ENCODE results near the gene RAB8B. TPM values are rescaled to one million over a fixed set of nuclear protein-coding genes. Genes with fewer than 3 reads are reported as not detected.

RAB8B gene
- total and polyA plus RNA-seq, 12 donors, result 5.2 to 54.4 (median 35.5) TPM

GRCh38 chr15:63256433-63257274, 67.2 kb downstream of the RAB8B start:
- Histone ChIP-seq H3K27me3 (no peaks in the 10 kb centered on the region), H3K36me3 (replicated peaks in 1 of 2) (peaks cover 0 to 13% of the 10 kb centered on the region in 2 donors), H3K9me3 (replicated peaks in 1 of 3) (no peaks in the 10 kb centered on the region), H3K4me3 (no peak overlapping the region), H3K27ac (no peak overlapping the region), H3K4me1 (replicated peaks in 1 of 2) (peaks cover 0 to 12% of the 10 kb centered on the region in 2 donors)
- no peak for DNase-seq
- TF ChIP-seq, protein P1, sequence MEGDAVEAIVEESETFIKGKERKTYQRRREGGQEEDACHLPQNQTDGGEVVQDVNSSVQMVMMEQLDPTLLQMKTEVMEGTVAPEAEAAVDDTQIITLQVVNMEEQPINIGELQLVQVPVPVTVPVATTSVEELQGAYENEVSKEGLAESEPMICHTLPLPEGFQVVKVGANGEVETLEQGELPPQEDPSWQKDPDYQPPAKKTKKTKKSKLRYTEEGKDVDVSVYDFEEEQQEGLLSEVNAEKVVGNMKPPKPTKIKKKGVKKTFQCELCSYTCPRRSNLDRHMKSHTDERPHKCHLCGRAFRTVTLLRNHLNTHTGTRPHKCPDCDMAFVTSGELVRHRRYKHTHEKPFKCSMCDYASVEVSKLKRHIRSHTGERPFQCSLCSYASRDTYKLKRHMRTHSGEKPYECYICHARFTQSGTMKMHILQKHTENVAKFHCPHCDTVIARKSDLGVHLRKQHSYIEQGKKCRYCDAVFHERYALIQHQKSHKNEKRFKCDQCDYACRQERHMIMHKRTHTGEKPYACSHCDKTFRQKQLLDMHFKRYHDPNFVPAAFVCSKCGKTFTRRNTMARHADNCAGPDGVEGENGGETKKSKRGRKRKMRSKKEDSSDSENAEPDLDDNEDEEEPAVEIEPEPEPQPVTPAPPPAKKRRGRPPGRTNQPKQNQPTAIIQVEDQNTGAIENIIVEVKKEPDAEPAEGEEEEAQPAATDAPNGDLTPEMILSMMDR (IDR thresholded peaks at IDR 0.05), result no peak
- no peak for TF ChIP-seq POLR2A (IDR thresholded peaks at IDR 0.05)
- intact Hi-C loops (cut with DNase I), result no loop called here
- 62 to 69% (median 64%) methylated on average over 5 of the region's 5 CpGs for WGBS, 4 donors

- intact Hi-C loops (cut with DNase I), result no loop called here
Measured at GRCh38 chr15:63258658-63259057, 69.3 kb downstream of the RAB8B start.

DNA sequence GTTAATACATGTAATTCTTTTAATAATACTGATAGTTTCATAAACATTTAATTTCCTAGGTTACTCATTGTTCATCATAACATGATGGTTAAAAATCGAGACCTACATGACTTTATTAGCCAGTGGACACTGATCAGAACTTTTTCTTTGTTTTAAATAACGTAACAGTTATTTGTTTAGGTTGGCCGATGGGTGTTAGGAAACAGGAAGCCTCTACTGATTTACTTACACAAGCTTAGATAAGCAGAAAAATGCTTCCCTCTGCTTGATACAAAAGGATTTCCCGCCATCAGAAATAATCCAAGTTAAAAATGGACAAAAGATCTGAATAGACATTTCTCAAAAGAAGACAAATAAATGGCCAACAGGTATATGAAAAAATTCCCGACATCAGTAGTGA, 71.4 kb downstream of the RAB8B start:
- Histone ChIP-seq H3K27ac (no peak overlapping the region), H3K36me3 (replicated peaks in 1 of 2) (peaks cover 0 to 36% of the 10 kb centered on the region in 2 donors), H3K4me3 (no peak overlapping the region), H3K27me3 (no peaks in the 10 kb centered on the region), H3K4me1 (replicated peaks in 1 of 2) (peaks cover 0 to 12% of the 10 kb centered on the region in 2 donors), H3K9me3 (replicated peaks in 1 of 3) (no peaks in the 10 kb centered on the region)
- intact Hi-C loops (cut with DNase I), result no loop called here
- WGBS, 4 donors, result 64 to 71% (median 68%) methylated on average over 5 of the region's 5 CpGs
- TF ChIP-seq, protein P1 (IDR thresholded peaks at IDR 0.05), result no peak
- no peak for TF ChIP-seq POLR2A (IDR thresholded peaks at IDR 0.05)
- no peak for DNase-seq

More at GRCh38 chr15:63258658-63259057, 69.3 kb downstream of the RAB8B start:
- H3K27me3 ChIP-seq, result no peaks in the 10 kb centered on the region
- H3K4me3 ChIP-seq, result no peak overlapping the region
- H3K27ac ChIP-seq, result no peak overlapping the region
- H3K36me3 ChIP-seq (replicated peaks in 1 of 2), result peaks cover 0 to 17% of the 10 kb centered on the region in 2 donors
- H3K9me3 ChIP-seq (replicated peaks in 1 of 3), result no peaks in the 10 kb centered on the region
- H3K4me1 ChIP-seq (replicated peaks in 1 of 2), result peaks cover 0 to 12% of the 10 kb centered on the region in 2 donors
- no peak for DNase-seq
- TF ChIP-seq, protein P1 (IDR thresholded peaks at IDR 0.05), result no peak
- no peak for TF ChIP-seq POLR2A (IDR thresholded peaks at IDR 0.05)
- WGBS, 4 donors, result 92 to 96% (median 94%) methylated on average over 2 of the region's 2 CpGs

GRCh38 chr15:63261311-63261710, 71.9 kb downstream of the RAB8B start:
- peaks cover 0 to 7% of the 10 kb centered on the region in 2 donors for H3K4me1 ChIP-seq (replicated peaks in 1 of 2)
- H3K27me3 ChIP-seq, result no peaks in the 10 kb centered on the region
- intact Hi-C loops (cut with DNase I), result no loop called here
- H3K4me3 ChIP-seq, result no peak overlapping the region
- H3K27ac ChIP-seq, result no peak overlapping the region
- H3K36me3 ChIP-seq (replicated peaks in 1 of 2), result peaks cover 0 to 39% of the 10 kb centered on the region in 2 donors
- TF ChIP-seq POLR2A (IDR thresholded peaks at IDR 0.05), result no peak
- TF ChIP-seq, protein P1 (IDR thresholded peaks at IDR 0.05), result no peak
- H3K9me3 ChIP-seq (replicated peaks in 1 of 3), result no peaks in the 10 kb centered on the region
- DNase-seq, result no peak
